Measurements from ENCODE around the gene RPUSD1.

- TF ChIP-seq CTCF (IDR thresholded peaks at IDR 0.05), result no peak
- TF ChIP-seq EP300 (IDR thresholded peaks at IDR 0.05), result no peak
- TF ChIP-seq POLR2A (IDR thresholded peaks at IDR 0.05), result no peak
Observed at GRCh38 chr16:836221-836620, 48.0 kb upstream of the RPUSD1 start.

Data from upper lobe of left lung (tissue), 4 donors.